WERI-Rb-1 (cell line): ENCODE results near the gene DLG4.
A peak's percentile ranks its signal among the peaks of the same experiment; 100 is the strongest.

ENCODE experiments used
- DNase-seq: peaks from one replicate; pipeline ENCODE4 v3.0.0-alpha.2; 2020
- H3K27ac ChIP-seq: fragments of 250-450 bp; sonication (Bioruptor Pico); 2 replicates; pipeline ENCODE4 v1.5.1; 2020; ENCODE audit warnings: mild to moderate bottlenecking, moderate library complexity
- H3K27me3 ChIP-seq: fragments of 250-450 bp; sonication (Bioruptor Pico); 2 replicates; pipeline ENCODE4 v1.5.1; 2021; ENCODE audit warnings: mild to moderate bottlenecking, low read depth, moderate library complexity; ENCODE audit not compliant: insufficient read depth, severe bottlenecking
- H3K36me3 ChIP-seq: fragments of 250-450 bp; sonication (Bioruptor Pico); 2 replicates; pipeline ENCODE4 v1.5.1; 2020; ENCODE audit warnings: mild to moderate bottlenecking, moderate library complexity
- H3K4me3 ChIP-seq: 2 replicates; pipeline ENCODE4 v1.5.1; 2011; ENCODE audit warnings: low read depth, mild to moderate bottlenecking, control low read depth, low read length
- H3K9me3 ChIP-seq: fragments of 250-450 bp; sonication (Bioruptor Pico); 2 replicates; pipeline ENCODE4 v1.5.1; 2021; ENCODE audit warnings: mild to moderate bottlenecking, moderate library complexity; ENCODE audit not compliant: severe bottlenecking
- CTCF ChIP-seq: IDR thresholded peaks from 2 replicates; pipeline ENCODE4 v1.5.1; 2011; ENCODE audit warnings: low read depth, mild to moderate bottlenecking, control low read depth, inconsistent platforms, low read length

The DLG4 gene

GRCh38 chr17:7208754-7209460, 10.7 kb downstream of the DLG4 start:
- Histone ChIP-seq H3K36me3 (peaks cover 20% of the 10 kb centered on the region), H3K27me3 (no peaks in the 10 kb centered on the region), H3K9me3 (no peaks in the 10 kb centered on the region), H3K27ac (peak overlapping the region; percentile 97), H3K4me3 (peak overlapping the region; percentile 59)
- TF ChIP-seq CTCF = no peak
- DNase-seq = peak; percentile 93

- H3K36me3 ChIP-seq = peaks cover 28% of the 10 kb centered on the region
- DNase-seq = peak; percentile 79
- H3K4me3 ChIP-seq = peak overlapping the region; percentile 59
- H3K27ac ChIP-seq = peak overlapping the region; percentile 97
- no peak for TF ChIP-seq CTCF
- H3K9me3 ChIP-seq = no peaks in the 10 kb centered on the region
- no peaks in the 10 kb centered on the region for H3K27me3 ChIP-seq
These were observed 11.5 kb downstream of the DLG4 start for GRCh38 chr17:7208027-7208571.

DNA sequence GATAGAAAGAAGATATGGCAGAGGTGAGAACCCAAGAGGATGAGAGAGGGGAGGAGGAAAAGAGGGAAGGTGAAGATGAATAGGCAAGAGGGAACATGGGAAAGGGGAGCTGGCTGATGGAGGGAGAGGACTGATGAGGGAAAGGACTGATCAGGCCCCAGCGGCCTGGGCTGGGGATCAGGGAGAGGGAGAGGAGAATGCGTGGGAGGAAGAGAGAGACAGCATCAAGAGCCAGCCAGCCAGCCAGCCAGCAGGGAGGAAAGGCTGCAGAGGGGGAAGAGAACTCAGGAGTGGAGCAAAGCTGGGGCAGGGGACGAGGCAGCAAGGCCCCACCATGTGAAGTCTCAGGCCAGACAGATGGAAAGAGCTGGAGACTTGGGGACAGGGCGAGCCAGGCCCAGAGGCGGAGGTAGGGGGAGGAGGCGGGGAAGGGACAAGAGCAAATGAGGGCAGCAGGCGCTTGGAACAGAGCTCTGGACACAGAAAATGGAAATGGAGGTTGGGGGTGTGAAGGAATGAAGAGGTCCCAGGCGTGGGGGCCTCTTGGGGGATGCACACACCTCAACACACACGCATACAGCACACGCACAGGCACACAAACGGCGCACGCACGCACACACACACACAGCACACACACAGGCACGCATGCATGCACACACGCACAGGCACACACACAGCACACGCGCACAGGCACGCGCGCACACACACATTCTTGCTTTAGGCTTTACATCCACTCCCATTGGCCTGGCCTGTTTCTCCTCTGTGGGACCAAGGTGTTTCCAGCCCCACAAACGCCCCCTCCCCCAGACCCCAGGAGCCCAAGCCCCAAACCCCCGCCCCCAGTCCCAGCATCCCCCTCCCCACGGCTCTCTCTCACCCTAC, 12.3 kb downstream of the DLG4 start:
- Histone ChIP-seq H3K27me3 (no peaks in the 10 kb centered on the region), H3K4me3 (peak overlapping the region; percentile 59), H3K36me3 (peaks cover 36% of the 10 kb centered on the region), H3K27ac (peak overlapping the region; percentile 97), H3K9me3 (no peaks in the 10 kb centered on the region)
- peak; percentile 53 for DNase-seq
- TF ChIP-seq CTCF = no peak

DNA sequence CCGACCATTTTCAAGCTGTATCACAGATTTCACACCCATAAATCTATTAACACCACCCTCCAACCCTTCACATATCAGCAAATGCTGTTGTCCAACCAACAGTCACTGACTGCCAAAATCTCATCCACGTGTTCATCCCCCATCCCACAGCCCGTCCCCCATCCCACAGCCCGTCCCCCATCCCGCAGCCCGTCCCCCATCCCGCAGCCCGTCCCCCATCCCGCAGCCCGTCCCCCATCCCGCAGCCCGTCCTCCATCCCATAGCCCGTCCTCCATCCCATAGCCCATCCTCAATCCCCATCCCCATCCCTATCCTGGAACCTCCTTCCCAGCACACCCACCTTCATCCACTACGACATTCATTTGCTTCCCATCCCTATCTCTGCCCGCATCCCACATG, 14.1 kb downstream of the DLG4 start:
- DNase-seq = no peak
- peaks cover 54% of the 10 kb centered on the region for H3K36me3 ChIP-seq
- TF ChIP-seq CTCF = no peak

GRCh38 chr17:7204828-7205461, 14.7 kb downstream of the DLG4 start:
- H3K27me3 ChIP-seq = no peaks in the 10 kb centered on the region
- peak; percentile 97 for DNase-seq
- H3K36me3 ChIP-seq = peaks cover 60% of the 10 kb centered on the region
- no peaks in the 10 kb centered on the region for H3K9me3 ChIP-seq
- H3K4me3 ChIP-seq = peak overlapping the region; percentile 25
- H3K27ac ChIP-seq = peak overlapping the region; percentile 91
- TF ChIP-seq CTCF = no peak

More for the DNA sequence above, 14.1 kb downstream of the DLG4 start:
- peak overlapping the region; percentile 91 for H3K27ac ChIP-seq
- no peaks in the 10 kb centered on the region for H3K27me3 ChIP-seq
- no peaks in the 10 kb centered on the region for H3K9me3 ChIP-seq
- H3K4me3 ChIP-seq = peak overlapping the region; percentile 25
